K562 (cell line): Measurements from ENCODE around the gene MT1M.

Experiments used
- ESRRB ChIP-seq: fragments of 250-450 bp; sonication (Bioruptor Pico); IDR thresholded peaks from 2 replicates; pipeline ENCODE4 v1.5.0; 2020; ENCODE audit warnings: mild to moderate bottlenecking, moderate library complexity, borderline replicate concordance
- POLR2A ChIP-seq: fragments of 450-650 bp; conservative IDR thresholded peaks from 2 replicates; pipeline ENCODE4 v1.6.1; 2016
- PPARD ChIP-seq: fragments of 250-450 bp; sonication (Bioruptor Pico); IDR thresholded peaks from 2 replicates; pipeline ENCODE4 v1.8.0; 2022; ENCODE audit warnings: inconsistent platforms, mild to moderate bottlenecking, moderate library complexity
- PRPF4 ChIP-seq: fragments of 200-400 bp; formaldehyde crosslinking; IDR thresholded peaks from one replicate; pipeline ENCODE4 v1.6.1; 2017; ENCODE audit warnings: low read length, low read depth, mild to moderate bottlenecking; ENCODE audit not compliant: insufficient read depth, poor library complexity, severe bottlenecking
- RERE ChIP-seq: sonication (generic); formaldehyde crosslinking; IDR thresholded peaks from 2 replicates; pipeline ENCODE4 v1.8.0; 2023; ENCODE audit warnings: missing genetic modification reagents, mild to moderate bottlenecking, borderline replicate concordance
- TF ChIP-seq, protein P1 (sequence below), 2 experiments: fragments of 450-650 bp; formaldehyde crosslinking in 1 of 2; IDR thresholded peaks; 2 replicates each; pipeline versions ENCODE4 v1.4.0 to v1.6.1; 2014 to 2020; ENCODE audit warnings: mild to moderate bottlenecking in 2 of 2, borderline replicate concordance in 1 of 2, low read depth in 1 of 2

GRCh38 chr16:56625140-56625942 is 7.1 kb upstream of the MT1M start, which contains the start of gene MT1E:
- TF ChIP-seq POLR2A (no peak), ESRRB (CRISPR knock-in tag) (no peak), RERE (no peak), PPARD (CRISPR knock-in tag) (no peak), PRPF4 (no peak)
- TF ChIP-seq, protein P1, sequence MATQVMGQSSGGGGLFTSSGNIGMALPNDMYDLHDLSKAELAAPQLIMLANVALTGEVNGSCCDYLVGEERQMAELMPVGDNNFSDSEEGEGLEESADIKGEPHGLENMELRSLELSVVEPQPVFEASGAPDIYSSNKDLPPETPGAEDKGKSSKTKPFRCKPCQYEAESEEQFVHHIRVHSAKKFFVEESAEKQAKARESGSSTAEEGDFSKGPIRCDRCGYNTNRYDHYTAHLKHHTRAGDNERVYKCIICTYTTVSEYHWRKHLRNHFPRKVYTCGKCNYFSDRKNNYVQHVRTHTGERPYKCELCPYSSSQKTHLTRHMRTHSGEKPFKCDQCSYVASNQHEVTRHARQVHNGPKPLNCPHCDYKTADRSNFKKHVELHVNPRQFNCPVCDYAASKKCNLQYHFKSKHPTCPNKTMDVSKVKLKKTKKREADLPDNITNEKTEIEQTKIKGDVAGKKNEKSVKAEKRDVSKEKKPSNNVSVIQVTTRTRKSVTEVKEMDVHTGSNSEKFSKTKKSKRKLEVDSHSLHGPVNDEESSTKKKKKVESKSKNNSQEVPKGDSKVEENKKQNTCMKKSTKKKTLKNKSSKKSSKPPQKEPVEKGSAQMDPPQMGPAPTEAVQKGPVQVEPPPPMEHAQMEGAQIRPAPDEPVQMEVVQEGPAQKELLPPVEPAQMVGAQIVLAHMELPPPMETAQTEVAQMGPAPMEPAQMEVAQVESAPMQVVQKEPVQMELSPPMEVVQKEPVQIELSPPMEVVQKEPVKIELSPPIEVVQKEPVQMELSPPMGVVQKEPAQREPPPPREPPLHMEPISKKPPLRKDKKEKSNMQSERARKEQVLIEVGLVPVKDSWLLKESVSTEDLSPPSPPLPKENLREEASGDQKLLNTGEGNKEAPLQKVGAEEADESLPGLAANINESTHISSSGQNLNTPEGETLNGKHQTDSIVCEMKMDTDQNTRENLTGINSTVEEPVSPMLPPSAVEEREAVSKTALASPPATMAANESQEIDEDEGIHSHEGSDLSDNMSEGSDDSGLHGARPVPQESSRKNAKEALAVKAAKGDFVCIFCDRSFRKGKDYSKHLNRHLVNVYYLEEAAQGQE (IDR thresholded peaks at IDR 0.05; ENCODE audit: borderline replicate concordance) = no peak
- TF ChIP-seq, protein P1 (CRISPR knock-in tag; IDR thresholded peaks at IDR 0.05; ENCODE audit: low read depth) = no peak
